ENCODE data around the gene GLCE. TPM values are rescaled to one million over a fixed set of nuclear protein-coding genes. Genes with fewer than 3 reads are reported as not detected.

The GLCE gene
- total and polyA plus RNA-seq, 2 experiments from 2014 or later = 9.7 to 17.1 TPM

DNA sequence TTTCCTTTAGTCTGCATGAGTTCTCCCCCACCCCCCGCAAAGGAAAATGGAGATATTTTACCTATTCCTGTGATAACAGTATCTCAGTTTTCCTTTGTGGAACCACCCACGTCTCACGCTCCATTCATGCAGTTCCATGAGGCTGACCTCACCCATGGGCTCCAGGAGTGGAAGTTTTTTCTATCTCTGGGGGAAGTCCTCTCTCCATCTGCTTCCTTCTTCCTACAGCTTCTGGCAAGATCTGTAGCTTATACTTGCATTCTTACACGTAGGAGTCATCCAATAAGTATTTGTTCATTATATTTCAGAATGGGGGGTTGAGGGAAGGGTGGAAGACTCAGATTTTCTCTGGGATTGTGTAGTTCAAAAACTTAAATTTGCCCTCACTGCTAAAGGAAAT lies 5.8 kb upstream of the GLCE start:
- Histone ChIP-seq H3K9me2 (ENCODE audit: insufficient read depth) (0 out of 2 replicates have a peak, but pooled peaks cover 7% of the 10 kb centered on the region), H3F3A (ENCODE audit: insufficient read depth) (peaks cover 10% of the 10 kb centered on the region; the same call in 1 of the 2 replicates), H3K9ac (no peak overlapping the region), H3K27ac (no peak overlapping the region), H3K79me2 (ENCODE audit: insufficient read depth) (no peaks in the 10 kb centered on the region), H3K27me3 (replicated peaks; ENCODE audit: insufficient read depth) (peaks cover 14% of the 10 kb centered on the region; the same call in 1 of the 2 replicates), H3K36me3 (ENCODE audit: low read depth) (no peaks in the 10 kb centered on the region), H3K4me3 (no peak overlapping the region), H2AFZ (peak overlapping the region; percentile 22; the same call in 1 of the 2 replicates), H3K9me3 (ENCODE audit: low read depth) (no peaks in the 10 kb centered on the region), H3K4me1 (ENCODE audit: insufficient read depth) (peaks cover 17% of the 10 kb centered on the region), H3K4me2 (ENCODE audit: unreplicated experiment) (peak overlapping the region; percentile 59), H4K20me1 (ENCODE audit: insufficient read depth) (no peaks in the 10 kb centered on the region)
- TF ChIP-seq EZH2 (IDR thresholded peaks at IDR 0.05; ENCODE audit: insufficient read depth, poor library complexity, severe bottlenecking) (no peak), EZH2phosphoT487 (IDR thresholded peaks at IDR 0.05; ENCODE audit: insufficient read depth, low read depth) (no peak)
- WGBS, 2 experiments (ENCODE audit: low coverage in 1 of 2, low lambda C conversion rate in 2 of 2, missing lambda C conversion rate in 2 of 2) = 28 to 33% methylated on average over 4 of the region's 4 CpGs
- peak; percentile 84 for DNase-seq
- in situ Hi-C loops (cut with MboI) = no loop called here

DNA sequence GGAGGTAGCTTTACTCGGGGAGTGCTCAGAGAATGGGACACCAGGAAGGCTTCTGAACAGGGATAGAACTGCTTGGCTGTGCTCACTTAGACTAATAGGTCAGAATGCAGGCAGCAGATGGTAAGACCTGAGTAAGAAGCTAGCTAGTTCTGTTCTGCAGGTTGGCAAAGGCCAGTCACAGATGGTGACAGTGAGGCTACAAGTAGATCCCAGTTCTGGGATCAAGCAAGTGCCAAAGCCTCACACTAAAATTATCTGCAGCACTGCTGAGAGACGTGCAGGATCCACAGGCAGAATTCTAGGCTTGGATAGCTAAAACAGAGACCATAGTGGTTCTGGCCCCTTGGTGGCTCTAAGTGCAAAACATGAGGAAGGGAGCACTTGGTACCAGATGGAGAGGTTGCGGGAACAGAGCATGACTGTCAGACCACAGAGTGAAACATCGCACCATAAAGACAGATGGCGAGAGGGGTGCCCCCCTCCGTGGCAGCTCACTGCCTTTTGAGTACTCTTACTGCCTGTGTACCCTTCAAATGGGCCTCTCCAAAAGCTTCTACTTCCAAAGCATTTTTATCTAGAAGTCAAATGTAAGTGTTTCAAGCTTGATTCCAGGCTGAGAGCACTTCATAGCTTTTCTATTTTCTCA lies 3.6 kb upstream of the GLCE start:
- H3K9me2 ChIP-seq (ENCODE audit: insufficient read depth) = 0 out of 2 replicates have a peak, but pooled peaks cover 7% of the 10 kb centered on the region
- no peaks in the 10 kb centered on the region for H3K27me3 ChIP-seq (replicated peaks; ENCODE audit: insufficient read depth)
- H4K20me1 ChIP-seq (ENCODE audit: insufficient read depth) = no peaks in the 10 kb centered on the region
- no peaks in the 10 kb centered on the region for H3K36me3 ChIP-seq (ENCODE audit: low read depth)
- H3F3A ChIP-seq (ENCODE audit: insufficient read depth) = peaks cover 10% of the 10 kb centered on the region; the same call in 1 of the 2 replicates
- no peak overlapping the region for H3K27ac ChIP-seq
- in situ Hi-C loops (cut with MboI) = no loop called here
- peaks cover 4% of the 10 kb centered on the region; the same call in 1 of the 2 replicates for H3K79me2 ChIP-seq (ENCODE audit: insufficient read depth)
- H2AFZ ChIP-seq = no peak overlapping the region
- peaks cover 17% of the 10 kb centered on the region for H3K4me1 ChIP-seq (ENCODE audit: insufficient read depth)
- WGBS, 2 experiments (ENCODE audit: low coverage in 1 of 2, low lambda C conversion rate in 2 of 2, missing lambda C conversion rate in 2 of 2) = 36 to 42% methylated on average over 6 of the region's 6 CpGs
- TF ChIP-seq EZH2phosphoT487 (IDR thresholded peaks at IDR 0.05; ENCODE audit: insufficient read depth, low read depth) (no peak), EZH2 (IDR thresholded peaks at IDR 0.05; ENCODE audit: insufficient read depth, poor library complexity, severe bottlenecking) (no peak)
- H3K4me2 ChIP-seq (ENCODE audit: unreplicated experiment) = no peak overlapping the region
- H3K9me3 ChIP-seq (ENCODE audit: low read depth) = no peaks in the 10 kb centered on the region
- no peak for DNase-seq
- no peak overlapping the region for H3K9ac ChIP-seq
- no peak overlapping the region for H3K4me3 ChIP-seq

DNA sequence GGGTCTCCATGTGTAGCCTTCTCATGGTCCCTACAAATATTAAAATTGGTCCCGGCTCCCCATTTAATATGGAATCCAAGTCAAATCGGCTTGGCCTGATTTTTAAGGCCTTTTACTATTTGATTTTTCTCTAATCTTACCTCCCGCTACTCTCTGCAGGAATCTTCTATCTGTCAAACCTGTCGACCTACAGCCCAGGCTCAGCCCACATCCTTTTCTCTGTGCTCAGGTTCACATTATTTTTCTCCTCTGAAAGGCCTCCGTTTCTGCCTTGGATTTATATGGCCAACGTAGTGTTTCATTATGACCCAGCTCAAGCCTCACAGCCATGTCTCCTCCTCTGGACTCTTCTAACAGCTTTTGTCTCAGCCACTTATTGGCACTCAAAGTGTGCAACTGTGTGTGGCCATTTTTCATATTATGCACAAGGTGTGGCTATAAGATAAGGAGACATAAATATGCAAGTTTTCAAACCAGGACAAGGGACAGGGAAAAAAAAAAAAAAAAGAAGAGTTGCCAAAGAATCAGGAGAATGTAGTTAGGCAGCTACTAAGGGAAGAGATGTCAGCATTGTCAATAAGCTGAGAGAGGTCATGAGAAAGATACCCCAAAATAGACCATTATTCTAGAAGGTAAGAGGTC lies 2.1 kb upstream of the GLCE start:
- TF ChIP-seq EZH2phosphoT487 (IDR thresholded peaks at IDR 0.05; ENCODE audit: insufficient read depth, low read depth) = no peak
- WGBS, 2 experiments (ENCODE audit: low coverage in 1 of 2, low lambda C conversion rate in 2 of 2, missing lambda C conversion rate in 2 of 2) = 67 to 73% methylated on average over 6 of the region's 6 CpGs
- Histone ChIP-seq H3K79me2 (ENCODE audit: insufficient read depth) (peaks cover 18% of the 10 kb centered on the region), H3K4me2 (ENCODE audit: unreplicated experiment) (no peak overlapping the region), H3K27ac (no peak overlapping the region), H3K4me3 (no peak overlapping the region), H4K20me1 (ENCODE audit: insufficient read depth) (no peaks in the 10 kb centered on the region), H3K27me3 (replicated peaks; ENCODE audit: insufficient read depth) (no peaks in the 10 kb centered on the region), H3K9me3 (ENCODE audit: low read depth) (no peaks in the 10 kb centered on the region), H3F3A (ENCODE audit: insufficient read depth) (peaks cover 10% of the 10 kb centered on the region; the same call in 1 of the 2 replicates), H3K4me1 (ENCODE audit: insufficient read depth) (peaks cover 17% of the 10 kb centered on the region), H3K9me2 (ENCODE audit: insufficient read depth) (0 out of 2 replicates have a peak, but pooled peaks cover 7% of the 10 kb centered on the region), H2AFZ (no peak overlapping the region), H3K36me3 (ENCODE audit: low read depth) (no peaks in the 10 kb centered on the region), H3K9ac (no peak overlapping the region)
- DNase-seq = no peak
- in situ Hi-C loops (cut with MboI) = no loop called here

DNA sequence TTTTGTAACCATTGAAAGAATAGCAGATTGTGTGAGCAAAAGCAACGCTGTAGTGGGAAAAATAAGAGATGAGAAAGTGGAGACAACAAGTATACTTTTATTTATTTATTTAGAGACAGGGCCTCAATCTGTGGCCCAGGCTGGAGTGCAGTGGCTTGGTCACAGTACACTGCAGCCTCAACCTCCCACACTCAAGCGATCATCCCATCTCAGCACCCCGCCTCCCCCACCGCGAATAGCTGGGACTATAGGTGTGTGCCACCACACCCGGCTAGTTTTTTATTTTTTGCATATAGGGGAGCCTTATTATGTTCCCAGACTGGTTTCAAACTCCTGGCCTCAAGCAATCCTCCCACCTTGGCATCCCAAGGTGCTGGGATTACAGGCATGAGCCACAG lies 1.6 kb upstream of the GLCE start:
- 0 out of 2 replicates have a peak, but pooled peaks cover 7% of the 10 kb centered on the region for H3K9me2 ChIP-seq (ENCODE audit: insufficient read depth)
- no peak overlapping the region for H2AFZ ChIP-seq
- H3K36me3 ChIP-seq (ENCODE audit: low read depth) = no peaks in the 10 kb centered on the region
- peaks cover 17% of the 10 kb centered on the region for H3K4me1 ChIP-seq (ENCODE audit: insufficient read depth)
- TF ChIP-seq EZH2phosphoT487 (IDR thresholded peaks at IDR 0.05; ENCODE audit: insufficient read depth, low read depth) (no peak), EZH2 (IDR thresholded peaks at IDR 0.05; ENCODE audit: insufficient read depth, poor library complexity, severe bottlenecking) (no peak)
- in situ Hi-C loops (cut with MboI) = no loop called here
- 79 to 83% methylated on average over 6 of the region's 6 CpGs for WGBS, 2 experiments (ENCODE audit: low coverage in 1 of 2, low lambda C conversion rate in 2 of 2, missing lambda C conversion rate in 2 of 2)
- H3K4me2 ChIP-seq (ENCODE audit: unreplicated experiment) = no peak overlapping the region
- H4K20me1 ChIP-seq (ENCODE audit: insufficient read depth) = no peaks in the 10 kb centered on the region
- peaks cover 23% of the 10 kb centered on the region for H3K79me2 ChIP-seq (ENCODE audit: insufficient read depth)
- H3F3A ChIP-seq (ENCODE audit: insufficient read depth) = peaks cover 10% of the 10 kb centered on the region; the same call in 1 of the 2 replicates
- H3K4me3 ChIP-seq = no peak overlapping the region
- H3K27me3 ChIP-seq (replicated peaks; ENCODE audit: insufficient read depth) = no peaks in the 10 kb centered on the region
- no peak overlapping the region for H3K27ac ChIP-seq
- H3K9ac ChIP-seq = no peak overlapping the region
- H3K9me3 ChIP-seq (ENCODE audit: low read depth) = no peaks in the 10 kb centered on the region
- DNase-seq = no peak

Data from GM23248 (cell line).